ENCODE results near the gene TBPL1. TPM values are rescaled to one million over a fixed set of nuclear protein-coding genes. Genes with fewer than 3 reads are reported as not detected.

Gene TBPL1
- total RNA-seq (2022; extraction: Qiagen RNA extraction; ENCODE audit: low read depth): 10.3 to 29.2 TPM (median 26.1 TPM) in 5 replicates

GRCh38 chr6:133952815-133953633, at the start of gene TBPL1:
Gene TBPL1 (plus strand): TSS chr6:133953224. CDS start chr6:133980126, 26,902 bp downstream.

Other genes with a start within 250 kb of the TBPL1 start
- 0.03 to 0.11 TPM (median 0.09 TPM) in 5 replicates for gene TCF21, start 64.1 kb upstream of the TBPL1 start, total RNA-seq (2022; extraction: Qiagen RNA extraction; ENCODE audit: low read depth)
- 0.31 to 0.42 TPM (median 0.35 TPM) in 5 replicates for gene SLC2A12, start 99.4 kb downstream of the TBPL1 start, total RNA-seq (2022; extraction: Qiagen RNA extraction; ENCODE audit: low read depth)